Lung (tissue), 12 donors: ENCODE measurements around the gene DAGLA. TPM values are rescaled to one million over a fixed set of nuclear protein-coding genes. Genes with fewer than 3 reads are reported as not detected.
A peak's percentile ranks its signal among the peaks of the same experiment; 100 is the strongest.

Experiments
- ATAC-seq: fragments of 200-7000 bp; cut with Tn5 transposase; one replicate; pipeline ENCODE4 v1.9.1; 2020; ENCODE audit warnings: moderate number of reproducible peaks; ENCODE audit not compliant: insufficient read depth, low FRiP score
- DNase-seq, 3 donors: peaks; one replicate each; pipeline ENCODE4 v3.0.0-alpha.2; 2013 to 2017
- H3K27ac ChIP-seq, 2 donors: one replicate each; pipeline ENCODE4 v1.5.1; 2013; ENCODE audit warnings: mild to moderate bottlenecking in 2 of 2, moderate library complexity in 2 of 2, control low read depth in 1 of 2, inconsistent platforms in 1 of 2, low read depth in 1 of 2, low read length in 1 of 2
- H3K27me3 ChIP-seq, 3 donors: one replicate each; pipeline ENCODE4 v1.5.1; 2013; ENCODE audit warnings: low read length in 2 of 3; ENCODE audit not compliant: control insufficient read depth in 3 of 3, insufficient read depth in 3 of 3
- H3K36me3 ChIP-seq, 4 donors: one replicate each; pipeline ENCODE4 v1.5.1; 2013; ENCODE audit warnings: low read length in 4 of 4, mild to moderate bottlenecking in 1 of 4, moderate library complexity in 1 of 4; ENCODE audit not compliant: control insufficient read depth in 4 of 4, insufficient read depth in 4 of 4
- H3K4me1 ChIP-seq, 5 donors: one replicate each; pipeline ENCODE4 v1.5.1; 2013; ENCODE audit warnings: low read length in 5 of 5, mild to moderate bottlenecking in 2 of 5, moderate library complexity in 1 of 5; ENCODE audit not compliant: control insufficient read depth in 5 of 5, insufficient read depth in 5 of 5
- H3K4me3 ChIP-seq: one replicate; pipeline ENCODE4 v1.5.1; 2013; ENCODE audit warnings: mild to moderate bottlenecking, control low read depth, moderate library complexity
- H3K9ac ChIP-seq, 2 donors: one replicate each; pipeline ENCODE4 v1.5.1; 2013; ENCODE audit warnings: low read length in 2 of 2, control low read depth in 1 of 2; ENCODE audit not compliant: insufficient read depth in 1 of 2
- H3K9me3 ChIP-seq, 4 donors: one replicate each; pipeline ENCODE4 v1.5.1; 2013; ENCODE audit warnings: low read length in 3 of 4, mild to moderate bottlenecking in 1 of 4, moderate library complexity in 1 of 4; ENCODE audit not compliant: control insufficient read depth in 4 of 4, insufficient read depth in 3 of 4
- WGBS, 2 donors: extraction: QIAGEN DNeasy Blood & Tissue Kit; methylation state at CpG; one replicate each; pipeline ENCODE4 v1.1.7; 2013; 5-methylcytosine and 5-hydroxymethylcytosine counted together
- polyA plus RNA-seq, 2 donors: library from polyadenylated mRNA; stranded (reverse); fragments of 200-250 nt; gene quantifications; one replicate each; pipeline ENCODE4 v1.2.1, GENCODE V29; 2013
- total RNA-seq, 2 donors: library from RNA; depleted of rRNA in 1 of 2; stranded (reverse); fragments of >200 nt in 1 of 2; gene quantifications; one replicate each; pipeline ENCODE4 v1.2.1, GENCODE V29; 2014 to 2021
- TF ChIP-seq, protein P1 (sequence below): IDR thresholded peaks from 2 replicates; pipeline ENCODE4 v1.5.1; 2012; ENCODE audit warnings: mild to moderate bottlenecking; ENCODE audit errors: control extremely low read depth, extremely low read depth
- donor health status: control.
- donor health status: control.
- donor health status: Bipolar disorder and iron deficiency.
- donor health status: healthy.
- donor health status: DM: yes; HTN: yes; CAD: no.

The DAGLA gene
- total and polyA plus RNA-seq, 4 donors = 1.5 to 7.5 (median 2.9) TPM

DNA sequence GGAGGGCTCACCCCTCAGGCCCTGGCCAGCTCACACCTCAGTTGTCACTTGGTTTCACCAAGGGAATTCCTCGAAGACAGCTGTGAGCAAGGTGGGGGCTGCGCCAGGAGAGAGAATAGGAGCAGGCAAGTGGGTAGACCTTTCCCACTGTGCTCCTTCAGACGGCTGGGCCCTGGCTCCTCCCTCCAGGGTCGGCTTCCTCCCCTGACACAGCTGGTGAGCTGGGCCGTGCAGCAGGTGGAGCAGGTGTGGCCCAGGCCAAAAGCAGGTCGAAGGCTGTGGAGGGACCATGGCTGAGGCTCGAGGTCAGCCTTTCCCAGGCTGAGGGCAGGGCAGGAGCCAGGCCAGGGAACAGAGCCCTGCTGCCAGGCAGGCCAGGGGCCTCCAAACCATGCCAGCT is 59.8 kb downstream of the DAGLA start:
- TF ChIP-seq, protein P1, sequence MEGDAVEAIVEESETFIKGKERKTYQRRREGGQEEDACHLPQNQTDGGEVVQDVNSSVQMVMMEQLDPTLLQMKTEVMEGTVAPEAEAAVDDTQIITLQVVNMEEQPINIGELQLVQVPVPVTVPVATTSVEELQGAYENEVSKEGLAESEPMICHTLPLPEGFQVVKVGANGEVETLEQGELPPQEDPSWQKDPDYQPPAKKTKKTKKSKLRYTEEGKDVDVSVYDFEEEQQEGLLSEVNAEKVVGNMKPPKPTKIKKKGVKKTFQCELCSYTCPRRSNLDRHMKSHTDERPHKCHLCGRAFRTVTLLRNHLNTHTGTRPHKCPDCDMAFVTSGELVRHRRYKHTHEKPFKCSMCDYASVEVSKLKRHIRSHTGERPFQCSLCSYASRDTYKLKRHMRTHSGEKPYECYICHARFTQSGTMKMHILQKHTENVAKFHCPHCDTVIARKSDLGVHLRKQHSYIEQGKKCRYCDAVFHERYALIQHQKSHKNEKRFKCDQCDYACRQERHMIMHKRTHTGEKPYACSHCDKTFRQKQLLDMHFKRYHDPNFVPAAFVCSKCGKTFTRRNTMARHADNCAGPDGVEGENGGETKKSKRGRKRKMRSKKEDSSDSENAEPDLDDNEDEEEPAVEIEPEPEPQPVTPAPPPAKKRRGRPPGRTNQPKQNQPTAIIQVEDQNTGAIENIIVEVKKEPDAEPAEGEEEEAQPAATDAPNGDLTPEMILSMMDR = no peak
- Histone ChIP-seq H3K4me1 (peaks cover 0 to 3% (median 0%) of the 10 kb centered on the region in 5 donors), H3K27ac (no peak overlapping the region), H3K27me3 (no peaks in the 10 kb centered on the region), H3K36me3 (peaks cover 0 to 22% (median 4%) of the 10 kb centered on the region in 4 donors), H3K9me3 (no peaks in the 10 kb centered on the region), H3K9ac (no peak overlapping the region), H3K4me3 (no peak overlapping the region)
- DNase-seq (no peak), ATAC-seq (no peak)
- 77 to 87% methylated on average over 7 of the region's 7 CpGs for WGBS, 2 donors

DNA sequence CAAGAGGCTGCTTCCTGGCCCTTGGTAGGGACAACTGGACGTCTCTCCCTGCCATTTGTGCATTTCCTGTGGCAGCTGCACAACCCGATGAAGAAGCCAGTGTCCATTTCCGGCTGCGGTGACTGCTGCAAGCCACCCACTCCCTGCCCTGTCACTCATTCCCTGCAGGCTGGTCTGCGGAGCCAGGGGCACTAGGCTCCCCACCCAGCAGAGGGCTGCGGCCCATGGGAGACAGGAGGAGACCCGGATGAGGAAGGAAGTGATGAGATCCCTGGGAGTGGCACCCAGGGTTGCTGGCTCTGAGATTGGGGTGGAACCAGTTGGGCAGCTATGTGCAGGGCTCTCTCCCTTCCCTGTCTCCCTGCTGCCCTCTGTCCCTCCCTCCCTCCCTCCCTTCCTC is 62.2 kb downstream of the DAGLA start:
- Histone ChIP-seq H3K9ac (no peak overlapping the region), H3K4me3 (no peak overlapping the region), H3K27ac (no peak overlapping the region), H3K36me3 (peaks cover 0 to 15% (median 4%) of the 10 kb centered on the region in 4 donors), H3K4me1 (peaks cover 0 to 3% (median 0%) of the 10 kb centered on the region in 5 donors), H3K27me3 (no peaks in the 10 kb centered on the region), H3K9me3 (no peaks in the 10 kb centered on the region)
- no peak for DNase-seq
- WGBS, 2 donors = 47 to 49% methylated on average over 7 of the region's 7 CpGs
- TF ChIP-seq, protein P1 = no peak
- ATAC-seq = peak; percentile 16

DNA sequence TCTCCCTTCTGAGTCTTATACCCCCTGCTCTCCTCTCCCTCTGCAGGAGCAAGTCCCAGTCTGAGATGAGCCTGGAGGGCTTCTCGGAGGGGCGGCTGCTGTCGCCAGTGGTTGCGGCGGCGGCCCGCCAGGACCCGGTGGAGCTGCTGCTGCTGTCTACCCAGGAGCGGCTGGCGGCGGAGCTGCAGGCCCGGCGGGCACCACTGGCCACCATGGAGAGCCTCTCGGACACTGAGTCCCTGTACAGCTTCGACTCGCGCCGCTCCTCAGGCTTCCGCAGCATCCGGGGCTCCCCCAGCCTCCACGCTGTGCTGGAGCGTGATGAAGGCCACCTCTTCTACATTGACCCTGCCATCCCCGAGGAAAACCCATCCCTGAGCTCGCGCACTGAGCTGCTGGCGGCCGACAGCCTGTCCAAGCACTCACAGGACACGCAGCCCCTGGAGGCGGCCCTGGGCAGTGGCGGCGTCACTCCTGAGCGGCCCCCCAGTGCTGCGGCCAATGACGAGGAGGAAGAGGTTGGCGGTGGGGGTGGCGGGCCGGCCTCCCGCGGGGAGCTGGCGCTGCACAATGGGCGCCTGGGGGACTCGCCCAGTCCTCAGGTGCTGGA is 63.4 kb downstream of the DAGLA start:
- TF ChIP-seq, protein P1 = no peak
- no peak overlapping the region for H3K27ac ChIP-seq
- WGBS, 2 donors = 91 to 95% methylated on average over 42 of the region's 42 CpGs
- H3K9ac ChIP-seq = no peak overlapping the region
- H3K4me3 ChIP-seq = no peak overlapping the region
- no peaks in the 10 kb centered on the region for H3K27me3 ChIP-seq
- ATAC-seq (no peak), DNase-seq (no peak)
- no peaks in the 10 kb centered on the region for H3K9me3 ChIP-seq
- H3K4me1 ChIP-seq = peaks cover 0 to 4% (median 3%) of the 10 kb centered on the region in 5 donors
- H3K36me3 ChIP-seq = peaks cover 0 to 8% (median 2%) of the 10 kb centered on the region in 4 donors

DNA sequence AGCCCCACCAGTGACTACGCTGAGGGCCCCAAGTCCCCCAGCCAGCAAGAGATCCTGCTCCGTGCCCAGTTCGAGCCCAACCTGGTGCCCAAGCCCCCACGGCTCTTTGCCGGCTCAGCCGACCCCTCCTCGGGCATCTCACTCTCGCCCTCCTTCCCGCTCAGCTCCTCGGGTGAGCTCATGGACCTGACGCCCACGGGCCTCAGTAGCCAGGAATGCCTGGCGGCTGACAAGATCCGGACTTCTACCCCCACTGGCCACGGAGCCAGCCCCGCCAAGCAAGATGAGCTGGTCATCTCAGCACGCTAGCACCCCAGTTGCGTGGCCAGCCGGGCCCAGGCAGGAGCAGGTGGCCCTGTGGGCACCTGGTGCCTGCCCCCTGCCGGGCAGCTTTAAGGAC is 64.0 kb downstream of the DAGLA start:
- Histone ChIP-seq H3K9me3 (no peaks in the 10 kb centered on the region), H3K27ac (no peak overlapping the region), H3K36me3 (peaks cover 0 to 8% (median 2%) of the 10 kb centered on the region in 4 donors), H3K27me3 (no peaks in the 10 kb centered on the region), H3K4me1 (peaks cover 0 to 4% (median 3%) of the 10 kb centered on the region in 5 donors), H3K9ac (no peak overlapping the region), H3K4me3 (no peak overlapping the region)
- WGBS, 2 donors = 92 to 94% methylated on average over 20 of the region's 20 CpGs
- ATAC-seq (no peak), DNase-seq (no peak)
- TF ChIP-seq, protein P1 = no peak
